ENCODE results near the gene RFNG. TPM values are rescaled to one million over a fixed set of nuclear protein-coding genes. Genes with fewer than 3 reads are reported as not detected.
A peak's percentile ranks its signal among the peaks of the same experiment; 100 is the strongest.

RFNG gene
- total and polyA plus RNA-seq, 2 of the 13 experiments (the other 11 are each of a cell fraction or from before 2014, with no cell fraction given) = 61.4 to 64.0 TPM

DNA sequence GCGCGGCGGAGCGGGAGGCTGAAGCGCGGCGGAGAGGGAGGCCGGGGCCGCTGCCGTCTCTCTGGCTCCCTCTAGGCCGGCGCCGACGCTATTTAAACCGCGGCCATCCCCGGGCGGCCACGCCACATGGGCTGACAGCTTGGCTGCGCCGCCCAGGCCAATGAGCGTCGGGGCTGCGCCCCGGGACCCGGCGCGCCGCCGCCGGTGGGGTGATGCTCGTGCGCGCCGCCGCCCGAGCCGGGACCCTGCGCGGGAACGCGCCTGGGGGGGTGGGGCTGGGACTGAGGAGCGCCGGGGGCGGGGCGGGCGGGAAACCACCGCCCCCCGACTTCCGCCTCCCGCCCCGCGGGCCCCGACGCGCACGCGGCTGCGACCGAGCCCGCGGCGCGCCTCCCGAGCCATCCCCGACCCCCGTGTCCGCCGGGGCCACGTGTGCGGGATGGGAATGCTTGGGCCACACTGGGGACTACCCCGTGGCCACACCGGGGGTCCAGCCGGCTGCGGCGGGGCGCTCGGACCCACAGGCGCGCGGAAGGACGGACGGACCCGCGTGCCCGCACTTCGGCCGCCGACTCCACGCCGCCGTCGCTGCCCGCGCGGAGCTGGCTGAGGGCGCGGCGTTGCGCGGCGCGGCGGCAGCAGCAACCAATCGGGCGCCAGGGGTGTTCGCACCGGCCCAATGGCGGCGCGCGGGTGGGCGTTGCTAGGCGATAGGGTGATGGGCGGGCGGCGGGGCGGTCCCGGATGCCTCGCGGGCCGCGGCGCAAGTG lies 46.7 kb upstream of the RFNG start, which contains the start of gene FASN (continued):
- TF ChIP-seq, protein P1, sequence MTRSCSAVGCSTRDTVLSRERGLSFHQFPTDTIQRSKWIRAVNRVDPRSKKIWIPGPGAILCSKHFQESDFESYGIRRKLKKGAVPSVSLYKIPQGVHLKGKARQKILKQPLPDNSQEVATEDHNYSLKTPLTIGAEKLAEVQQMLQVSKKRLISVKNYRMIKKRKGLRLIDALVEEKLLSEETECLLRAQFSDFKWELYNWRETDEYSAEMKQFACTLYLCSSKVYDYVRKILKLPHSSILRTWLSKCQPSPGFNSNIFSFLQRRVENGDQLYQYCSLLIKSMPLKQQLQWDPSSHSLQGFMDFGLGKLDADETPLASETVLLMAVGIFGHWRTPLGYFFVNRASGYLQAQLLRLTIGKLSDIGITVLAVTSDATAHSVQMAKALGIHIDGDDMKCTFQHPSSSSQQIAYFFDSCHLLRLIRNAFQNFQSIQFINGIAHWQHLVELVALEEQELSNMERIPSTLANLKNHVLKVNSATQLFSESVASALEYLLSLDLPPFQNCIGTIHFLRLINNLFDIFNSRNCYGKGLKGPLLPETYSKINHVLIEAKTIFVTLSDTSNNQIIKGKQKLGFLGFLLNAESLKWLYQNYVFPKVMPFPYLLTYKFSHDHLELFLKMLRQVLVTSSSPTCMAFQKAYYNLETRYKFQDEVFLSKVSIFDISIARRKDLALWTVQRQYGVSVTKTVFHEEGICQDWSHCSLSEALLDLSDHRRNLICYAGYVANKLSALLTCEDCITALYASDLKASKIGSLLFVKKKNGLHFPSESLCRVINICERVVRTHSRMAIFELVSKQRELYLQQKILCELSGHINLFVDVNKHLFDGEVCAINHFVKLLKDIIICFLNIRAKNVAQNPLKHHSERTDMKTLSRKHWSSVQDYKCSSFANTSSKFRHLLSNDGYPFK (CRISPR knock-in tag; IDR thresholded peaks at IDR 0.05; ENCODE audit: borderline replicate concordance) = no peak
- TF ChIP-seq ZNF781 (CRISPR knock-in tag; IDR thresholded peaks at IDR 0.05; ENCODE audit: borderline replicate concordance, not compliant biosample characterization) (no peak), ZNF572 (CRISPR knock-in tag; IDR thresholded peaks at IDR 0.05) (no peak), SNAPC2 (CRISPR knock-in tag; IDR thresholded peaks at IDR 0.05) (no peak; the same call in 1 of the 2 replicates), RNF2 (conservative IDR thresholded peaks at IDR 0.05; ENCODE audit: low read depth) (peak; percentile 99), HNF4G (IDR thresholded peaks at IDR 0.05; ENCODE audit: borderline replicate concordance, low read depth, low read length) (no peak; the same call in 1 of the 2 replicates), HNF4G (CRISPR knock-in tag; IDR thresholded peaks at IDR 0.05; ENCODE audit: borderline replicate concordance, low read depth) (peak; percentile 44; the same call in 1 of the 2 replicates), MED8 (CRISPR knock-in tag; IDR thresholded peaks at IDR 0.05; ENCODE audit: insufficient replicate concordance) (peak; percentile 57), TBX3 (IDR thresholded peaks at IDR 0.05; ENCODE audit: borderline replicate concordance) (no peak), NFATC3 (CRISPR knock-in tag; IDR thresholded peaks at IDR 0.05) (no peak), MAFF (IDR thresholded peaks at IDR 0.05; ENCODE audit: low read depth, low read length) (no peak), ZZZ3 (CRISPR knock-in tag; IDR thresholded peaks at IDR 0.05; ENCODE audit: borderline replicate concordance) (no peak), TEF (CRISPR knock-in tag; IDR thresholded peaks at IDR 0.05) (peak; percentile 67; the same call in 1 of the 2 replicates), ZNF232 (CRISPR knock-in tag; IDR thresholded peaks at IDR 0.05; ENCODE audit: borderline replicate concordance) (peak; percentile 67; the same call in 1 of the 2 replicates)
- TF ChIP-seq, protein P2, sequence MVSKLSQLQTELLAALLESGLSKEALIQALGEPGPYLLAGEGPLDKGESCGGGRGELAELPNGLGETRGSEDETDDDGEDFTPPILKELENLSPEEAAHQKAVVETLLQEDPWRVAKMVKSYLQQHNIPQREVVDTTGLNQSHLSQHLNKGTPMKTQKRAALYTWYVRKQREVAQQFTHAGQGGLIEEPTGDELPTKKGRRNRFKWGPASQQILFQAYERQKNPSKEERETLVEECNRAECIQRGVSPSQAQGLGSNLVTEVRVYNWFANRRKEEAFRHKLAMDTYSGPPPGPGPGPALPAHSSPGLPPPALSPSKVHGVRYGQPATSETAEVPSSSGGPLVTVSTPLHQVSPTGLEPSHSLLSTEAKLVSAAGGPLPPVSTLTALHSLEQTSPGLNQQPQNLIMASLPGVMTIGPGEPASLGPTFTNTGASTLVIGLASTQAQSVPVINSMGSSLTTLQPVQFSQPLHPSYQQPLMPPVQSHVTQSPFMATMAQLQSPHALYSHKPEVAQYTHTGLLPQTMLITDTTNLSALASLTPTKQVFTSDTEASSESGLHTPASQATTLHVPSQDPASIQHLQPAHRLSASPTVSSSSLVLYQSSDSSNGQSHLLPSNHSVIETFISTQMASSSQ (IDR thresholded peaks at IDR 0.05; ENCODE audit: low read depth) = no peak; the same call in 1 of the 2 replicates
- TF ChIP-seq, protein P2 (CRISPR knock-in tag; IDR thresholded peaks at IDR 0.05; ENCODE audit: borderline replicate concordance) = 0 out of 2 replicates have a peak, but pooled peaks have one; percentile 34
- TF ChIP-seq, protein P3, sequence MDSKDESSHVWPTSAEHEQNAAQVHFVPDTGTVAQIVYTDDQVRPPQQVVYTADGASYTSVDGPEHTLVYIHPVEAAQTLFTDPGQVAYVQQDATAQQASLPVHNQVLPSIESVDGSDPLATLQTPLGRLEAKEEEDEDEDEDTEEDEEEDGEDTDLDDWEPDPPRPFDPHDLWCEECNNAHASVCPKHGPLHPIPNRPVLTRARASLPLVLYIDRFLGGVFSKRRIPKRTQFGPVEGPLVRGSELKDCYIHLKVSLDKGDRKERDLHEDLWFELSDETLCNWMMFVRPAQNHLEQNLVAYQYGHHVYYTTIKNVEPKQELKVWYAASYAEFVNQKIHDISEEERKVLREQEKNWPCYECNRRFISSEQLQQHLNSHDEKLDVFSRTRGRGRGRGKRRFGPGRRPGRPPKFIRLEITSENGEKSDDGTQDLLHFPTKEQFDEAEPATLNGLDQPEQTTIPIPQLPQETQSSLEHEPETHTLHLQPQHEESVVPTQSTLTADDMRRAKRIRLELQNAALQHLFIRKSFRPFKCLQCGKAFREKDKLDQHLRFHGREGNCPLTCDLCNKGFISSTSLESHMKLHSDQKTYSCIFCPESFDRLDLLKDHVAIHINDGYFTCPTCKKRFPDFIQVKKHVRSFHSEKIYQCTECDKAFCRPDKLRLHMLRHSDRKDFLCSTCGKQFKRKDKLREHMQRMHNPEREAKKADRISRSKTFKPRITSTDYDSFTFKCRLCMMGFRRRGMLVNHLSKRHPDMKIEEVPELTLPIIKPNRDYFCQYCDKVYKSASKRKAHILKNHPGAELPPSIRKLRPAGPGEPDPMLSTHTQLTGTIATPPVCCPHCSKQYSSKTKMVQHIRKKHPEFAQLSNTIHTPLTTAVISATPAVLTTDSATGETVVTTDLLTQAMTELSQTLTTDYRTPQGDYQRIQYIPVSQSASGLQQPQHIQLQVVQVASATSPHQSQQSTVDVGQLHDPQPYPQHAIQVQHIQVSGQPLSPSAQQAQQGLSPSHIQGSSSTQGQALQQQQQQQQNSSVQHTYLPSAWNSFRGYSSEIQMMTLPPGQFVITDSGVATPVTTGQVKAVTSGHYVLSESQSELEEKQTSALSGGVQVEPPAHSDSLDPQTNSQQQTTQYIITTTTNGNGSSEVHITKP (CRISPR knock-in tag; IDR thresholded peaks at IDR 0.05; ENCODE audit: low read depth) = no peak
